ENCODE measurements around the gene SLC12A4.

GRCh38 chr16:67950335-67950843 lies 18.0 kb downstream of the SLC12A4 start:
- TF ChIP-seq YY1 (IDR thresholded peaks at IDR 0.05; ENCODE audit: insufficient read depth, insufficient read length) (no peak), ZNF274 (IDR thresholded peaks at IDR 0.05; ENCODE audit: low read depth, low read length) (no peak)

All from NT2/D1 (cell line).